GM12873 (cell line): ENCODE data around the gene RBM23.

Experiments
- CTCF ChIP-seq: IDR thresholded peaks from 2 replicates; pipeline ENCODE4 v1.5.1; 2012; ENCODE audit warnings: low read depth, mild to moderate bottlenecking, moderate library complexity, low read length, control low read depth; ENCODE audit not compliant: insufficient read depth; ENCODE audit errors: missing control alignments

Gene RBM23

GRCh38 chr14:22918804-22919600, at the start of gene RBM23:
Gene RBM23 (minus strand): TSS chr14:22919149.
- TF ChIP-seq CTCF: no peak

- no peak for TF ChIP-seq CTCF
Measured at GRCh38 chr14:22966783-22967269, 47.9 kb upstream of the RBM23 start.

GRCh38 chr14:22962061-22962676, 43.2 kb upstream of the RBM23 start:
- TF ChIP-seq CTCF: no peak

- no peak for TF ChIP-seq CTCF
Measured at GRCh38 chr14:22955702-22956569, 37.0 kb upstream of the RBM23 start.

- no peak for TF ChIP-seq CTCF
Measured at GRCh38 chr14:22952418-22952817, 33.5 kb upstream of the RBM23 start.

GRCh38 chr14:22945642-22946041, 26.7 kb upstream of the RBM23 start:
- no peak for TF ChIP-seq CTCF

- no peak for TF ChIP-seq CTCF
Measured at GRCh38 chr14:22939684-22940083, 20.7 kb upstream of the RBM23 start.
